ENCODE results near the gene ZNF777. TPM values are rescaled to one million over a fixed set of nuclear protein-coding genes. Genes with fewer than 3 reads are reported as not detected.

ZNF777 gene
- total RNA-seq, 1 donor from 2014 or later = 16.2 TPM

DNA sequence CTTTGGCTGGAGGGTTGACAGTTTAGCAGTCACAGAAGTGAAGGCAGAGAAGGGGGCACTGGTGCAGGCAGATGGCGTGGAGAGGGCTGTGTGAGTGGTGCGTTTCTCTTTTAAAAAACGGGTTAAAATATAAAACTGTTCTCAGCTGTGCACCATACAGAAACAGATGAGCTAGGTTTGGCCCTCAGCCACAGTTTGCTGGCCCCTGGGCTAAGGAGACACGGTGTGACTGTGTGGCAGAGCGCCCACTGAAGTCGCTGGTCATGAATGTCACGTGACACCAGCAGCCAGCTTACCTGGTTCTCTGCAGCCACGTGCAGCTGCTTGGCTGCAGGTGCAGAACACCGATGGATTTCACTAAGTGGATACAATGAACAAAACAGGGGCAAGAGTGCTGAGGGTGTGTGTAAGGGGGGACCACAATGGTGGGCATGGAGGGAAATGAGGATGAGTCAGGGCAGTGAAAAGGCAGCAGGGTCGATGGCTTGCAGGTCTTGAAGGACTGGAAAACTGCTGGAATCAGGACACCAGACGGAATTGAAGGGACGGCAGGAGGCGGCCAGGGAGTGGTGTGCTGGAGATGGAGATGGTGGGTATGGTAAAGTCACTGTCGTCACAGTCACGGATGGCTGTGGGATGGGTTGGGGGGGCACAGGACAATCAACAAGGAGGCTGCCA is 29.4 kb upstream of the ZNF777 start:
- no peaks in the 10 kb centered on the region for H3K27me3 Mint-ChIP-seq

DNA sequence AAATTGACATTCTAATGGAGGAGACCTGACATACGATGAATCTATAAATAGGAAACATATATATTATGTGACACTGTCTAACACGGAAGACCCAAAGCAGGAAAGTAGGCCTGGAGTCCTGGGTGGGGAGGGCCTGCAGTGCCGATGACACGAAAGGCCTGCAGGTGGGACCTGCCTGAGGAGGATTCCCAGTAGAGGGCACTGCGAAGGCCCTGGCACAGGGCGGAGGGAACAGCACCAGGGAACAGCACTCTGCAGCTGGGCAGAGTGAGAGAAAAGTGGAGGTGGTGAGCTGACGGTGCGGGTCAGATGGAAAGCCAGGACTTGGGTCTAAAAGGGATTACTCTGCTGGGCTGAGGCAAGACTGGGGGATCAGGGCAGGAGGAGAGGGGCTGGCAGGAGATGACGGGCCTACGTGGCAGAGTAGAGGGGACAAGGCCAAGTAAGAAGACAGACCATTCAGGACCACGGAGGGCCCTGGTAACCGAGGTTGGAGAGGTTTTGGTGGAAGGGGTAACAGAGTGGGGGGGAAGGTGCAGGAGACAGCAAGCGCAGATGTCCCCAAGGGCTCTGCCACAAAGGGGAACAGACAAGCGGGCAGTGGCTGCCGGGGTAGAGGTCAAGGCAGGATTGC is 28.6 kb upstream of the ZNF777 start:
- Mint-ChIP-seq H3K4me3 (no peak overlapping the region), H3K9me3 (no peaks in the 10 kb centered on the region), H3K27ac (no peak overlapping the region), H3K27me3 (no peaks in the 10 kb centered on the region), H3K36me3 (ENCODE audit: low read depth) (peaks cover 89% of the 10 kb centered on the region), H3K4me1 (no peaks in the 10 kb centered on the region)
- DNase-seq = no peak
- ATAC-seq (ENCODE audit: low read depth) = peak; percentile 37
- TF ChIP-seq, protein P1, sequence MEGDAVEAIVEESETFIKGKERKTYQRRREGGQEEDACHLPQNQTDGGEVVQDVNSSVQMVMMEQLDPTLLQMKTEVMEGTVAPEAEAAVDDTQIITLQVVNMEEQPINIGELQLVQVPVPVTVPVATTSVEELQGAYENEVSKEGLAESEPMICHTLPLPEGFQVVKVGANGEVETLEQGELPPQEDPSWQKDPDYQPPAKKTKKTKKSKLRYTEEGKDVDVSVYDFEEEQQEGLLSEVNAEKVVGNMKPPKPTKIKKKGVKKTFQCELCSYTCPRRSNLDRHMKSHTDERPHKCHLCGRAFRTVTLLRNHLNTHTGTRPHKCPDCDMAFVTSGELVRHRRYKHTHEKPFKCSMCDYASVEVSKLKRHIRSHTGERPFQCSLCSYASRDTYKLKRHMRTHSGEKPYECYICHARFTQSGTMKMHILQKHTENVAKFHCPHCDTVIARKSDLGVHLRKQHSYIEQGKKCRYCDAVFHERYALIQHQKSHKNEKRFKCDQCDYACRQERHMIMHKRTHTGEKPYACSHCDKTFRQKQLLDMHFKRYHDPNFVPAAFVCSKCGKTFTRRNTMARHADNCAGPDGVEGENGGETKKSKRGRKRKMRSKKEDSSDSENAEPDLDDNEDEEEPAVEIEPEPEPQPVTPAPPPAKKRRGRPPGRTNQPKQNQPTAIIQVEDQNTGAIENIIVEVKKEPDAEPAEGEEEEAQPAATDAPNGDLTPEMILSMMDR (IDR thresholded peaks at IDR 0.05) = no peak
- CTCF ChIA-PET = no interaction called here
- POLR2A ChIA-PET = no interaction called here
- intact Hi-C loops (cut with micrococcal nuclease) = no loop called here

More for the DNA sequence above, 29.4 kb upstream of the ZNF777 start:
- TF ChIP-seq, protein P1 (IDR thresholded peaks at IDR 0.05) = no peak
- ATAC-seq (ENCODE audit: low read depth) (no peak), DNase-seq (no peak)
- ChIA-PET CTCF (no interaction called here), POLR2A (no interaction called here)
- Mint-ChIP-seq H3K27ac (no peak overlapping the region), H3K9me3 (no peaks in the 10 kb centered on the region), H3K36me3 (ENCODE audit: low read depth) (peaks cover 90% of the 10 kb centered on the region), H3K4me1 (peaks cover 4% of the 10 kb centered on the region), H3K4me3 (no peak overlapping the region)
- intact Hi-C loops (cut with micrococcal nuclease) = no loop called here

DNA sequence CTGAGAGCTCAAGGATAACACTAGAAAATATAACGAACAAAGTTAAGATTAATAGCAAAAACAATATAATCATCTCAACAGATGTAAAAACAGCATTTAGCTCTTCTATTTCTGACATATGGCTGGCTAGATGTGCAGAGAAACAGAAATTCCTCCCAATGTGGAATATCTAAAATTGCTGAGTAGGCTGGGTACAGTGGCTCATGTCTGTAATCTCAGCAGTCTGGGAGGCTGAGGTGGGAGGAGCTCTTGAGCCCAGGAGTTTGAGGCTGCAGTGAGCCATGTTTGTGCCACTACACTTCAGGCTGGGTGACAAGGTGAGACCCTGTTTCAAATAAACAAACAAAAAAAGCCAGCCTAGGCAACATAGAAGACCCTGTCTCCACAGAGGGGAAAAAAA is 18.7 kb upstream of the ZNF777 start:
- Mint-ChIP-seq H3K36me3 (ENCODE audit: low read depth) (peaks cover 61% of the 10 kb centered on the region), H3K27ac (no peak overlapping the region), H3K27me3 (no peaks in the 10 kb centered on the region), H3K4me3 (no peak overlapping the region), H3K4me1 (peaks cover 1% of the 10 kb centered on the region), H3K9me3 (peaks cover 9% of the 10 kb centered on the region)
- ChIA-PET POLR2A (no interaction called here), CTCF (no interaction called here)
- TF ChIP-seq, protein P1 (IDR thresholded peaks at IDR 0.05) = no peak
- DNase-seq (no peak), ATAC-seq (ENCODE audit: low read depth) (no peak)
- intact Hi-C loops (cut with micrococcal nuclease) = no loop called here

DNA sequence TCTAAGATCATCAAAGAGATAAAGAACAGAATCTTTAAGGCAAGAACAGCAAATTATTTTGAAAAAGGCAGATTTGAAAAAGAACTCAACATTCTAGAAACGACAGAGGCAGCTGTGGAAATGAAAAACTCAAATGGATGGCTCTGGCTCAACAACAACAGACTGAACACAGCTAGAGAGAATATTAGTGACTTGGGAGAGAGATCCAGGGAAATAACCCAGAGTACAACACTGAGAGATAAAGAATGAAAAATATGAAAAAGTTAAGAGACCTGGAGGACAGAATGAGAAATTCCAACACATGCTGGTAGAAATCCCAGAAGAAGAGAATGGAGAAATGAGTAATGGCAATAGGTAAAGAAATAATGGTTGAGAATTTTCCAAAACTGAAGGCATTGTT is 17.9 kb upstream of the ZNF777 start:
- POLR2A ChIA-PET = no interaction called here
- TF ChIP-seq, protein P1 (IDR thresholded peaks at IDR 0.05) = no peak
- ATAC-seq (ENCODE audit: low read depth) = no peak
- Mint-ChIP-seq H3K9me3 (peaks cover 9% of the 10 kb centered on the region), H3K4me1 (no peaks in the 10 kb centered on the region), H3K27ac (no peak overlapping the region), H3K27me3 (no peaks in the 10 kb centered on the region), H3K36me3 (ENCODE audit: low read depth) (peaks cover 65% of the 10 kb centered on the region), H3K4me3 (no peak overlapping the region)
- DNase-seq = no peak
- intact Hi-C loops (cut with micrococcal nuclease) = no loop called here
- CTCF ChIA-PET = no interaction called here

DNA sequence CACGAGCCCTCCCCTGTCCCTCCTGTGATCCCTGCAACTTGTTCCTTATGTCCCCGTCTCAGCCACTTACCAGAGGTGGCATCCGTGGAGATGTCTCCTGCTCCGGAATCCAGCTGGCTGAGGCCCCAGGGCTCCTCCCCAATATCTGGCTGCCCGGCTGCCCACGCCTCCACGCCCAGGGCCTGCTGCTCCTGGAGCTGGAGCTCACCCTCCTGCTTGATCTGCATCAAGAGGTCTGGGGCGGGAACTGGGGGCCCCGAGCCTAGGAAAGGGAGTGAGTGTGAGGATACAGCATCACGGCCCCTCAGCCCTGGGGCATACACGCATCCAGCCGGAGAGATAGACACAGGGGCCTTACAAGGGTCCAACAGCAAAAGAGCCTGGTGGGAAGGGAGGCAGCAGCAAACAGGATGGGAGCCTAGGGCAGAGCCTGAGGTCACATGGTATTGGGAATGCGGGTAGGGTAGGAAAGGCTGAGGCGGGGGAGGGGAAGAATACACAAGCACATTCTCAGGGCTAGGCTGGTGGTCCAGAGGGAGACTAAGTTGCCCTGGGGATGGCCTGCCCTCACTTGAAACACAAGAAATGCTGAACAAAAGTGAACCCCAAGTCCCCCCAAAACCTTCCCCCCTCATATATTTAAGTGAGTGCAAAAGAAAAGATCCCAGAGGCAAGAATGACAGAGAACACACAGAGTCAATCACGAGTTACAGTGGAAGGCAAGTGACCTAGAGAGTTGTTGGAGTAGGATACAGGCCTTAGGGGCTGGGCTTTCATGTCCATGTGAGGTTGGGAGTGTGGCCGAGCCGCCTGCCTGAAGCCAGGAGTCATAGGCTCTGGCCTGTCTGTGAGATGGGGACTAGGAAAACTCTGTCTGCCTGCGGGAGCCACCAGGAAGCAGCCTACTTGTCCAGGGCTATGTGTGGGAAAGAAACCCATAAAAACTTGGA is 16.9 kb upstream of the ZNF777 start:
- intact Hi-C loops (cut with micrococcal nuclease) = no loop called here
- Mint-ChIP-seq H3K27me3 (no peaks in the 10 kb centered on the region), H3K4me1 (no peaks in the 10 kb centered on the region), H3K9me3 (peaks cover 9% of the 10 kb centered on the region), H3K27ac (no peak overlapping the region), H3K4me3 (no peak overlapping the region), H3K36me3 (ENCODE audit: low read depth) (peaks cover 75% of the 10 kb centered on the region)
- POLR2A ChIA-PET = interaction anchor here (1.0 kb wide), 1 partner anchor 10 kb away, joined by 3 read pairs; no protein-coding TSS in a partner anchor
- TF ChIP-seq, protein P1 (IDR thresholded peaks at IDR 0.05) = no peak
- DNase-seq = no peak
- CTCF ChIA-PET = interaction anchor here (0.6 kb wide), 1 partner anchor 59 kb away, joined by 3 read pairs; no protein-coding TSS in a partner anchor
- no peak for ATAC-seq (ENCODE audit: low read depth)

All from activated B cell treated with CpG ODN at 0.5 μM for 24 hours (primary cell).